Stomach (tissue), 9 donors: ENCODE data around the gene STARD10. TPM values are rescaled to one million over a fixed set of nuclear protein-coding genes. Genes with fewer than 3 reads are reported as not detected.
"Not testable (repeated sequence)": the region's sequence is repeated elsewhere in the genome, so short reads cannot be mapped to it uniquely, and the experiment has no call there.

Experiments
- DNase-seq, 2 donors: peaks; one replicate each; pipeline versions ENCODE4 v3.0.0 to v3.0.0-alpha.2; 2013 to 2019
- H3K27ac ChIP-seq, 5 donors: fragments of 200-600 bp in 4 of 5; sonication (generic) in 4 of 5; one replicate each; pipeline ENCODE4 v1.5.1; 2013 to 2019; ENCODE audit warnings: mild to moderate bottlenecking in 1 of 5, moderate library complexity in 1 of 5
- H3K27me3 ChIP-seq, 3 donors: fragments of 200-600 bp; sonication (generic); one replicate each; pipeline ENCODE4 v1.5.1; 2017 to 2019; ENCODE audit warnings: mixed run types in 1 of 3
- H3K36me3 ChIP-seq, 4 donors: fragments of 200-600 bp; sonication (generic); 1 replicate in 3 of 4; 2 replicates in 1 of 4; pipeline ENCODE4 v1.5.1; 2016 to 2019
- H3K4me1 ChIP-seq, 4 donors: fragments of 200-600 bp; sonication (generic); one replicate each; pipeline ENCODE4 v1.5.1; 2016 to 2019
- H3K4me3 ChIP-seq, 4 donors: fragments of 200-600 bp; sonication (generic) in 3 of 4; one replicate each; pipeline ENCODE4 v1.5.1; 2016 to 2019; ENCODE audit warnings: mild to moderate bottlenecking in 1 of 4
- H3K9me3 ChIP-seq, 4 donors: fragments of 200-600 bp; sonication (generic); one replicate each; pipeline ENCODE4 v1.5.1; 2016 to 2019
- EP300 ChIP-seq: sonication (generic); formaldehyde crosslinking; IDR thresholded peaks from one replicate; pipeline ENCODE4 v1.6.1; 2017; ENCODE audit warnings: antibody characterized with exemption
- POLR2A ChIP-seq, 4 donors: fragments of 450-650 bp; IDR thresholded peaks; one replicate each; pipeline ENCODE4 v1.6.1; 2016; ENCODE audit warnings: antibody characterized with exemption in 4 of 4, control low read depth in 2 of 4, mild to moderate bottlenecking in 1 of 4, moderate library complexity in 1 of 4
- POLR2AphosphoS5 ChIP-seq, 3 donors: sonication (generic); formaldehyde crosslinking; IDR thresholded peaks; one replicate each; pipeline ENCODE4 v1.6.1; 2016; ENCODE audit warnings: antibody characterized with exemption in 3 of 3
- WGBS, 5 donors: extraction: QIAGEN DNeasy Blood & Tissue Kit in 3 of 5; methylation state at CpG; one replicate each; pipeline versions ENCODE4 v1.1.5 to v1.1.7; 2013 to 2018; 5-methylcytosine and 5-hydroxymethylcytosine counted together
- intact Hi-C: fragments of 100-400 bp; cut with DNase I; formaldehyde crosslinking; loops from one replicate; pipeline ENCODE4 v1.15.1; 2023; ENCODE audit warnings: low total_unique reads
- polyA plus RNA-seq, 3 donors: library from polyadenylated mRNA; stranded (reverse); fragments of 200-250 nt; gene quantifications; one replicate each; pipeline ENCODE4 v1.2.3, GENCODE V29; 2013
- total RNA-seq, 5 donors: library from RNA; depleted of rRNA; stranded (reverse); fragments of >200 nt; gene quantifications; one replicate each; pipeline versions ENCODE4 v1.1.0 to v1.2.3, GENCODE V29; 2014 to 2016
- TF ChIP-seq, protein P1 (sequence below), 7 experiments: fragments of 450-650 bp in 4 of 7; fragments of 200-600 bp in 3 of 7; sonication (generic) in 3 of 7; IDR thresholded peaks; one replicate each; pipeline ENCODE4 v1.5.1; 2016 to 2019; ENCODE audit warnings: antibody characterized with exemption in 7 of 7, control low read depth in 2 of 7, mild to moderate bottlenecking in 1 of 7
- donor health status: healthy with polysubstance abuse.
- donor health status: Bipolar disorder and iron deficiency.
- donor health status: healthy.

The STARD10 gene
- total and polyA plus RNA-seq, 8 donors: 125 to 950 (median 346) TPM

DNA sequence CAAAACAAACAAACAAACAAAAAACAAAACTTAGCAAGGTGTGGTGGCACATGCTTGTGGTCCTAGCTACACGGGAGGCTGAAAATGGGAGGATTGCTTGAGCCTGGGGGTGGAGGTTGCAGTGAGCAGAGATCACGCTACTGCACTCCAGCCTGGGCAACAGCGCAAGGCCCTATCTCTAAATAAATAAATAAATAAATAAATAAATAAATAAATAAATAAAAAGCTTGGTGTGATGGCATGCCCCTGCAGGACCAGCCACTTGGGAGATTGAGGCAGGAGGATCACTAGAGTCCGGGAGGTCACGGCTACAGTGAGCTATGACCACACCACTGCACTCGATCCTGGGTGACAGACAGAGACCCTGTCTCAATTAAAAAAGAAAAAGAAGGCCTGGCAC is 9.0 kb upstream of the STARD10 start:
- WGBS, 5 donors: 86 to 98% (median 92%) methylated on average over 6 of the region's 6 CpGs
- TF ChIP-seq POLR2AphosphoS5 (IDR thresholded peaks at IDR 0.05): no peak
- no peak for DNase-seq
- H3K27ac ChIP-seq: no peak overlapping the region
- H3K4me1 ChIP-seq: peaks cover 0 to 12% (median 0%) of the 10 kb centered on the region in 4 donors
- no peak overlapping the region for H3K4me3 ChIP-seq
- no peaks in the 10 kb centered on the region for H3K27me3 ChIP-seq
- H3K36me3 ChIP-seq: no peaks in the 10 kb centered on the region
- intact Hi-C loops: no loop called here
- H3K9me3 ChIP-seq: no peaks in the 10 kb centered on the region

DNA sequence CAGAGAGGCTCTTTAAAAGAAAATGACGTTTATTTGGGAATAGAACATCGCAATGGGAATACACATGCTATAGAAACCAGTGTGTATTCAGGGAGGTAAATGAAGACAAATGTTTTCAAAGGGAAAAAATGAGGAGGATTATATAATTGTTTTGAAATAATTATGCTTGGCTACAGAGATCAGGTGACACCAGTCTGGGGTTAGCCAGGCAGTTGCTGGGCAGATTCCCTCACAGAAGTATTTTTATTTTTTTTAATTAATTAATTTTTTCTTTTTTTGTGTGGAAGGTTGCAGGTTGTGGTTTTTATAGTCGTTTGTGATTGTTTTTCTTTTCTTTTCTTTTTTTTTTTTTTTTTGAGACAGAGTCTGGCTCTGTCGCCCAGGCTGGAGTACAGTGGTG is 5.6 kb upstream of the STARD10 start:
- Histone ChIP-seq H3K4me1 (peaks cover 2 to 10% (median 4%) of the 10 kb centered on the region in 4 donors), H3K27ac (no peak overlapping the region), H3K27me3 (no peaks in the 10 kb centered on the region), H3K9me3 (no peaks in the 10 kb centered on the region), H3K36me3 (no peaks in the 10 kb centered on the region), H3K4me3 (no peak overlapping the region)
- TF ChIP-seq, protein P1, sequence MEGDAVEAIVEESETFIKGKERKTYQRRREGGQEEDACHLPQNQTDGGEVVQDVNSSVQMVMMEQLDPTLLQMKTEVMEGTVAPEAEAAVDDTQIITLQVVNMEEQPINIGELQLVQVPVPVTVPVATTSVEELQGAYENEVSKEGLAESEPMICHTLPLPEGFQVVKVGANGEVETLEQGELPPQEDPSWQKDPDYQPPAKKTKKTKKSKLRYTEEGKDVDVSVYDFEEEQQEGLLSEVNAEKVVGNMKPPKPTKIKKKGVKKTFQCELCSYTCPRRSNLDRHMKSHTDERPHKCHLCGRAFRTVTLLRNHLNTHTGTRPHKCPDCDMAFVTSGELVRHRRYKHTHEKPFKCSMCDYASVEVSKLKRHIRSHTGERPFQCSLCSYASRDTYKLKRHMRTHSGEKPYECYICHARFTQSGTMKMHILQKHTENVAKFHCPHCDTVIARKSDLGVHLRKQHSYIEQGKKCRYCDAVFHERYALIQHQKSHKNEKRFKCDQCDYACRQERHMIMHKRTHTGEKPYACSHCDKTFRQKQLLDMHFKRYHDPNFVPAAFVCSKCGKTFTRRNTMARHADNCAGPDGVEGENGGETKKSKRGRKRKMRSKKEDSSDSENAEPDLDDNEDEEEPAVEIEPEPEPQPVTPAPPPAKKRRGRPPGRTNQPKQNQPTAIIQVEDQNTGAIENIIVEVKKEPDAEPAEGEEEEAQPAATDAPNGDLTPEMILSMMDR (IDR thresholded peaks at IDR 0.05): no peak
- no peak for TF ChIP-seq POLR2A (IDR thresholded peaks at IDR 0.05)
- TF ChIP-seq EP300: no peak
- no peak for TF ChIP-seq POLR2AphosphoS5 (IDR thresholded peaks at IDR 0.05)
- intact Hi-C loops: no loop called here
- no peak for DNase-seq
- WGBS, 5 donors: 67 to 74% (median 70%) methylated on average over 4 of the region's 4 CpGs

GRCh38 chr11:72798361-72798760 is 4.5 kb upstream of the STARD10 start:
- no peak for DNase-seq
- Histone ChIP-seq H3K9me3 (no peaks in the 10 kb centered on the region), H3K36me3 (no peaks in the 10 kb centered on the region), H3K27me3 (no peaks in the 10 kb centered on the region), H3K4me1 (peaks cover 9 to 18% (median 12%) of the 10 kb centered on the region in 4 donors), H3K27ac (no peak overlapping the region), H3K4me3 (no peak overlapping the region)
- WGBS, 5 donors: 74 to 83% (median 79%) methylated on average over 4 of the region's 4 CpGs
- TF ChIP-seq POLR2A (IDR thresholded peaks at IDR 0.05) (no peak), EP300 (no peak), POLR2AphosphoS5 (IDR thresholded peaks at IDR 0.05) (no peak)
- intact Hi-C loops: no loop called here

GRCh38 chr11:72793076-72793424 is 797 bp downstream of the STARD10 start:
- H3K27ac ChIP-seq: peak overlapping the region; percentile 9 to 95 (median 91)
- intact Hi-C loops: no loop called here
- TF ChIP-seq EP300 (no peak), POLR2AphosphoS5 (IDR thresholded peaks at IDR 0.05) (no peak), POLR2A (IDR thresholded peaks at IDR 0.05) (no peak)
- TF ChIP-seq, protein P1 (IDR thresholded peaks at IDR 0.05): no peak
- no peaks in the 10 kb centered on the region for H3K36me3 ChIP-seq
- DNase-seq: no peak
- H3K4me1 ChIP-seq: peaks cover 29 to 61% (median 47%) of the 10 kb centered on the region in 4 donors
- no peaks in the 10 kb centered on the region for H3K9me3 ChIP-seq
- WGBS, 5 donors: 31 to 59% (median 46%) methylated on average over 2 of the region's 2 CpGs
- H3K4me3 ChIP-seq: peak overlapping the region in 3 of 4 donors; percentile 60 to 75 (median 63)
- no peaks in the 10 kb centered on the region for H3K27me3 ChIP-seq

- H3K27ac ChIP-seq: peak overlapping the region in 4 of 5 donors; percentile 91 to 95 (median 93)
- H3K4me1 ChIP-seq: peaks cover 33 to 66% (median 52%) of the 10 kb centered on the region in 4 donors
- TF ChIP-seq EP300: no peak
- peak in 1 of 2 donors; percentile 13 for DNase-seq
- no peaks in the 10 kb centered on the region for H3K9me3 ChIP-seq
- no peaks in the 10 kb centered on the region for H3K27me3 ChIP-seq
- 94 to 100% (median 96%) methylated on average over 2 to 3 of the region's 3 CpGs for WGBS, 5 donors
- peak overlapping the region in 1 of 4 donors; percentile 63 for H3K4me3 ChIP-seq
- H3K36me3 ChIP-seq: no peaks in the 10 kb centered on the region
- intact Hi-C loops: no loop called here
Measured at GRCh38 chr11:72792437-72793021, 1.3 kb downstream of the STARD10 start.

GRCh38 chr11:72791228-72791627 is 2.6 kb downstream of the STARD10 start:
- H3K4me1 ChIP-seq: peaks cover 40 to 80% (median 63%) of the 10 kb centered on the region in 4 donors
- H3K4me3 ChIP-seq, H3K9me3 ChIP-seq, intact Hi-C loops, H3K27me3 ChIP-seq, DNase-seq, H3K36me3 ChIP-seq, H3K27ac ChIP-seq: not testable (repeated sequence)
- 36 to 76% (median 65%) methylated on average over 7 of the region's 7 CpGs for WGBS, 5 donors
